GM10266 (cell line): Measurements from ENCODE around the gene MSI2.

Source experiments
- DNase-seq: peaks from one replicate; pipeline ENCODE4 v3.0.0; 2012; ENCODE audit errors: extremely low spot score
- CTCF ChIP-seq: IDR thresholded peaks from 2 replicates; pipeline ENCODE4 v1.5.1; 2012; ENCODE audit warnings: mild to moderate bottlenecking, low read depth; ENCODE audit not compliant: control insufficient read depth, insufficient read depth; ENCODE audit errors: missing control alignments

MSI2 gene

GRCh38 chr17:57466521-57466920, 210.2 kb downstream of the MSI2 start:
- DNase-seq: no peak

DNA sequence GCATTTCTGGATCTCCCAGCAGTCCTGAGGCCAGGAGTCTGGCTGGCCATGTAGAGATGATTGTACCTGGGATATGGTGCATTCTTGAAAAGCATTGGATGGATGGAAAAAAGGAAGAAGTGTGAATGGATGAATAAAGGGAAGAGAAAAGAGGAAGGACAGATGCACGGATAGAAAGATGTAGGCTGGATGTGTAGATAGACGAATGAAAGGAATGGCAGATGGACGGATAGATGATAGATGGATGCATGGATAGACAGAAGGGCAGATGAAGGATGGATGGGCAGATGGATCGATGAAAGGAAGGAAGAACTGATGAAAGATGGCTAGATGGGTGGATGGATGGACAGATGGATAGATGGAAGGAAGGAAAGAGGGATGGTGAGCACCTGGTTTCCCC, 210.9 kb downstream of the MSI2 start:
- DNase-seq: no peak
- TF ChIP-seq CTCF: no peak

More at GRCh38 chr17:57466521-57466920, 210.2 kb downstream of the MSI2 start:
- no peak for TF ChIP-seq CTCF

DNA sequence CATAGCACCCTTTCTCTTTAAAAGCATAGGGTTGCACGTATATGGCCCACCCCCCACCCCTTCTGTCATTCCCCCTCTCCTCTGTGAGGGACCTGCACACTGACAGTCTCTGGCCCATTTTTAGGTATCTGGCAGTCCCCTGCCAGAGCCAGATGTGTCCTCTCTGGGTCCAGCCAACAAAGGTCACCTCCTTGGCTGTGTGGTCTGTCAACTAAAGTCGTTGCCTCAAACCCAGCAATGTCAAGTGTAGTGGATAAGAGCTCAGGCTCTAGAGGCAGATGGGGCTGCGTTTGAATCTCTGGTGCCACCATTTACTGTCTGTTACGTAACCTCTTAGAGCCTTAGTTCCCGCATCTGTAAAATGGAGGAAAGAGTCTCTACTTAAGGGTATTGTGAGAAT, 211.5 kb downstream of the MSI2 start:
- no peak for DNase-seq
- no peak for TF ChIP-seq CTCF

GRCh38 chr17:57468932-57469775, 212.8 kb downstream of the MSI2 start:
- TF ChIP-seq CTCF: no peak
- DNase-seq: peak; percentile 47

DNA sequence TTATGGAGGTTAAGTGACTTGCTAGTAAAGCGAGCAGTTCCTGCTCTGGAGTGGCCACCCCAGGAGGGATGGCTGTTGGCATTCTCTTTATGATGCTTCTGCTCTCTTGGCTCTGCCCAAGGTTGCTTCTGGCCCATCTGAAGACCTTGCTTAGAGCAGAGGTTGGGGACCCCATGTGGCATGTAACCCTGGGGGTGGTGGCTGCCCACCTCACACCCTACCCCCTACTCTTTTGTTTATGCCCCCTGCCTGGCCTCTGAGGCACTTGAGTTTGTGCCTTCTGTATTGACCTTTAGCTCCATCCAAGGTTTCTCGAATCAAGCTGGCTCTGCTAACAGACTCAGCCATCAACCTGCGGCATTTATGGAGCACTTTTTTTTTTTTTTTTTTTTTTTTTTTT, 214.6 kb downstream of the MSI2 start:
- no peak for DNase-seq
- no peak for TF ChIP-seq CTCF

- TF ChIP-seq CTCF: no peak
- no peak for DNase-seq
Measured at GRCh38 chr17:57471868-57472368, 215.6 kb downstream of the MSI2 start.

- no peak for DNase-seq
- no peak for TF ChIP-seq CTCF
Measured at GRCh38 chr17:57475796-57476195, 219.5 kb downstream of the MSI2 start.
